Muscle of back (tissue), 11 donors: ENCODE measurements around the gene PPP1R12B. TPM values are rescaled to one million over a fixed set of nuclear protein-coding genes. Genes with fewer than 3 reads are reported as not detected.
"Not testable (repeated sequence)": the region's sequence is repeated elsewhere in the genome, so short reads cannot be mapped to it uniquely, and the experiment has no call there.

Source experiments
- DNase-seq, 3 donors: peaks; one replicate each; pipeline versions ENCODE4 v3.0.0 to v3.0.0-alpha.2; 2013
- polyA plus RNA-seq, 10 donors: library from polyadenylated mRNA; unstranded; fragments of 120-200 nt; gene quantifications; one replicate each; pipeline ENCODE4 v1.2.1, GENCODE V29; 2013; ENCODE audit not compliant: insufficient read length in 10 of 10

PPP1R12B gene
- polyA plus RNA-seq, 10 donors, result 50.0 to 108 (median 81.2) TPM

DNA sequence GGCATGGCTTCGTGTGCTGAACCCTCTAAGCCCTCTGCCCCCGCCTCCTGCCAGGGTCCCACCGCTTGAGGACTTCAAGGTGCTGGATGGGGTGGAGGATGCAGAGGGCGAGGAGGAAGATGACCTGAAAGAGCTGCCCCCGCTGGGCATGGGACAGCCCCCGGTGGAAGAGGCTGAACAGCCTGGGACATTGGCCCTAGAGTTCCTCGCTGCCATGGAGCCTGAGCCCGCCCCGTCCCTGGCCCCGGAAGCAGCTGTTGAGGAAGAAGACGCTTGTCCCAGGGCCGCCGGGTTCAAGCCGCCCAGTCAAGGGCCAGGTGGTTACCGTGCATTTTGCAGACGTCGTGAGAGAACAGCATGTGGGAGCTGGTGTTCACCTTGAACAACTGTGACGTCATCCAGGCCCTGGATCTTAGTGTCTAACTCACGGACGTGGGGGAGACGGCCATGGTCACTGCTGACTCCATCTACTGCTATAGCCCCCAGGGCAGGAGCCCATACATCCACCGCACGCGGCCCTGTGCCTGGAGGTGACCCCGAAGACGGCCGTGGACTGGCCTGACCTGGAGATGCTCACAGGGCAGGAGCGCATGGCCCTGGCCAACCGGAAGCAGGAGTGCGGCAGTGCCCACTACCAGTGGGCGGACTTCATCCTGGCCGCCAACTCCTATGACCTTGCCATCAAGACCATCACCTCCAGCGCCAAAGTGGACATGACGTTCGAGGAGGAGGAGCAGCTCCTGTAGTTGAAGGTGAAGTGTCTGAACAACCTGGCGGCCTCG lies 90.1 kb downstream of the PPP1R12B start:
- DNase-seq, result no peak

GRCh38 chr1:202439308-202439707 lies 90.8 kb downstream of the PPP1R12B start:
- no peak for DNase-seq

DNA sequence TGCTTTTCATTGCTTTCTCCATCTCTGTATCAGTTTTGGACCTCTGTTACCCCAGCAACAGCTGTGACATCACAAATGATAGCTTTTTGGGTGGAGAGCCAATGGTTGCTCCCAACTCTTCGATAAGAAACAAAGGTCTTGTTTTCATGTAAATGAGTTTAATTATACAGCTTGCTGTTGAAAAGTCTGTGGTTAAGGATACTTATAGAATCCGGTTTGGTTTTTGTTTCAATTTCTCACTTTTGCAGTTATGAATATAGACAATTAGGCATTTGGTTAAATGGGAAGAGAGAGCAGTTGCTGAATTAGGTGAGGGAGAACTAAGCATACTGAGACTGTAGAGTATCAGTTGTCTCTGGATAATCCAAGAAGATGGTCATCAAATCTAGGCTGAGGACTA lies 99.6 kb downstream of the PPP1R12B start:
- not testable (repeated sequence) for DNase-seq

- DNase-seq, result not testable (repeated sequence)
Measured at GRCh38 chr1:202451641-202452040, 103.1 kb downstream of the PPP1R12B start.

DNA sequence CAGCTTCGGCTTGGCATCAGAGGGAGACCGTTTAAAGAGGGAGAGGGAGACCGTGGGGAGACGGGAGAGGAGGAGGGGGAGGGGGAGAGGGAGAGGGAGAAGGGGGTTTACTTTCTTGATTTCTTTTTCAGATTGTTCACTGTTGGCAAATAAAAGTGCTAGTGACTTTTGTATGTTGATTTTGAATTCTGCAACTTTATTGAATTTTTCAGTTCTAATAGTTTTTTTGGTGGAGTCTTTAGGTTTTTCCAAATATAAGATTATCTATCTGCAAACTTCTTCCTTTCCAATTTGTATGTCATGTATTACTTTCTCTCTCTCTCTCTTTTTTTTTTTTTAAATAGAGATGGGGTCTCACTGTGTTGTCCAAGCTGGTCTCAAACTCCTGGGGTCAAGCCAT lies 104.0 kb downstream of the PPP1R12B start:
- DNase-seq, result no peak

- DNase-seq, result peak in 1 of 3 donors; percentile 14
Measured at GRCh38 chr1:202456372-202457169, 108.1 kb downstream of the PPP1R12B start.

DNA sequence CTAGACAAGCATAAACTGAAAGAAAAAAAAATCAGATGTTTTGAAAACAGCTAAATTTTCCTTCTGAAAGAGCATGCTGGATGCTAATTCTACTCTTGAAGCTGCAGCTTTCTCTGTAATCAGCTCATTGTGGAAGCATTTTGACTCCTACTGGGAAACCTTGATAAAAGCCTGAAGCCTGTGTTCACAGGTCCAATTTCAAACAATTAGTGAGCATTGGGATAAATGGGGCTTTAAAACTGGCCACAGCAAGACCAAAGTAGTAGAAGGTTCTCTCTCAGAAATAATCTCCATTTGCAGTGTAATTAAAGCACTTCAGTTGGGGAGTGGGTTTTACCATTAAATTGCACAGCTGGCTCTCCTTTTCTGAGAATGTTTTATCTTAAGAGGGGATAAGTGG lies 110.2 kb downstream of the PPP1R12B start:
- not testable (repeated sequence) for DNase-seq

DNA sequence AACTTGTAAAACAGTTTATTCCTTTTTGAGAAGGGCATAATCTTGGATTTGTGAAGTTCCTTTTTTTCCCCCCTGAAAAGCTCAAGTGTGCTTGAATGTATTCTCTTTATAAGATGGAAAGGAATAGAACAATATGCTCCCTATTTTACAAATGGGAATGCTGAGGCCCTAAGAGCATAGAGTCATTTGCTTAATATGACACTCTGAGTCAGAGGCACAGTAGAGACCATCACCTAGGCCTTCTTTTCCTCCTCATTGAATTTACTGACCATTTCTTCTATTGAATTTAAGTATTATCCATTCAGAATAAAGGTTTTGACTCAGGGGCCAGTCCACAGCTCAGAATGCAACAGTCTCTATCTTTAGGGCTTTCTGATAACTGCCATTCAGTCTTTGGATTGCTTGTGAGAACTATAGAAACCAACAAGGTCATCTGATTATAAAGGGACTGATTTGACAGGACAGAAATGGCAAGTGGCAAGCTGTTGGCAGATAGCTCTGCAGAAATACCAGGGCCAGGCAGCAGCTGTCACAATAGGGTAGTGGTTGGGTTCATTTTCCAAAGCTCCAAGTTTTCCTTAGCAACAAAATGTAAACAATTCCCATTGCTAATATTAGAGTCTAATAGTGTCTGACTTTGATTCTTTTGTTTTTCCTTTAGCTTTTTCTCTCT lies 111.1 kb downstream of the PPP1R12B start:
- peak; percentile 30 to 49 (median 43) for DNase-seq

GRCh38 chr1:202460143-202460495 lies 111.6 kb downstream of the PPP1R12B start:
- DNase-seq, result peak; percentile 5 to 53 (median 22)

DNA sequence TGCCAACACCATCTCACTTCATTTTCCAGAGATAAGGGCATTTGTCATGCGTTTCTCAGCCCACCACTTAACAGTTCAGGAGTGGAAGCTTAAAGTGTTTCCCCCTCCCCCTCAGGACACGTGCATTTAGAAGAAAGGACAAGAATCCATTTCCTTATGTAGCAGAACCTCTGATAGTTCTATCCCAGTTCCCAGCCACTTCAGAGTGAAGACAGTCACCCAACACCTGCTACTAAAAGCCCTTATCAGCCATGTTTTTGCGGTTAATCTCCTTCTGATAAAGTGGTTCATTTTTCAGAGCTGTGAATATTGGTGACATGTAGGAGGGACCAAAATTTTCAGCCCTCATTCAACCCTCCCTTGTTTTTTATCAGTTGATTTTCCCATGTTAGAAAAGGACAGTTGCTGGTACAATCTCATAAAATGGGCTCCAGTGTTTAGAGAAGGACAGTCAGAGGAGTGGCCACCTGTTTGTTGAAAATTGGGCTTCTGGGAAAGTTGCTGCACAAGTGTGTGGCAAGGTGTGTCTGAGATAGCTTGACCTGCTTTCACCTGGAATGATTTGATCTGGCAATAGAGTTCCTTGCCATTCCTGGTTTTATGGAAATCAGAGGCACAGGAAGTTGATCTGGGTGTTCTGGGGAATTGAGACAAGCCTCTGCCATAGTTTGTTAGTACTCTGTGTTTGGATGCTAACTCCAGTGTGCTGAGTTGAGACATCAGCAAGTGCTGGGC lies 114.0 kb downstream of the PPP1R12B start:
- no peak for DNase-seq

DNA sequence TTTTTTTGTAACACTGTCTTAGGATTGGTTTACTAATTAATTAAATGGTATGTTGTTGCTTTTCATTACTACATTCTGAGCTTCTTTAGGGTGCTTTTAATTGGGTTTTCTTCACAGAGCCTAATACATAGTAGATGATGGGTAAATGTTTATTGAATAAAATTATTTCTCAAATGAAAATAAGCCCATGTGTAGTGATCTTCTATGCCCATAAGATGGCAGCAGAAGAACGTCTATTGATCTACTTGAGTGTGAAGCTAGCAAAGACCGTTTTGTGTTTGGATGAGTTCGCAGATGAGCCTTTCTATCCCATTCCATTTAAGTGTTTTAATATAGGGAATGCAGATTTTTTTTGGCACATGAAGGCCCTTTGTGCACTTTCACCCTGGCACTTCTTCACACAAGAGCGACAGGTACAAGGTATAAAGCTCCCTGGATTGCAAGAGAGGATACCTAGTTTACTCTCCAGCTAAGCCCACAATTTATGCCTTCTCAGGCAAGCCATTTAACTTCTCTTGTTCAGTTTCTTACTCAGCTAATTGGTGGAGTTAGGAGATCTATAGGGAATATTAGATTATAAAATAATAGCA lies 115.7 kb downstream of the PPP1R12B start:
- peak; percentile 12 to 45 (median 24) for DNase-seq

GRCh38 chr1:202465644-202466270 lies 117.3 kb downstream of the PPP1R12B start:
- DNase-seq, result not testable (repeated sequence)

DNA sequence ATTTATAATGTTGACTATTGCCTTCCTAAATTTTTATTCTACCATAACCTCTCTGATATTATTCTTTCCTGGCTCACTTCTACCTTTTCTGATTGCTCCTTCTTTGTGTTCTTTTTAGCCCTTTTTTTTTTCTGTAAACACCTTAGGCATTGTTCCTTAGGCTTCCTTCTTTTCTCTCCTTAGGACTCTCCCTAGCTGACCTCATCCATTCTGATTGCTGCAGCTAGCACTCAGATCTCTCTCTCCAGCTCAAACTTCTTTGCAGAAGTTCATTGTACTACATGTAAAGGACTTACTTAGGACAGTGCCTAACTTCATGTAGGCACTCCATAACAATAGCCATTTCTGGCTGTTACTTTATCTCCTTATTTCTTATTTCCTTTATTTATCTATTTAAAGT lies 117.8 kb downstream of the PPP1R12B start:
- DNase-seq, result not testable (repeated sequence)

- DNase-seq, result not testable (repeated sequence)
Measured at GRCh38 chr1:202467381-202467780, 118.9 kb downstream of the PPP1R12B start.

GRCh38 chr1:202468695-202469094 lies 120.2 kb downstream of the PPP1R12B start:
- DNase-seq, result not testable (repeated sequence)

DNA sequence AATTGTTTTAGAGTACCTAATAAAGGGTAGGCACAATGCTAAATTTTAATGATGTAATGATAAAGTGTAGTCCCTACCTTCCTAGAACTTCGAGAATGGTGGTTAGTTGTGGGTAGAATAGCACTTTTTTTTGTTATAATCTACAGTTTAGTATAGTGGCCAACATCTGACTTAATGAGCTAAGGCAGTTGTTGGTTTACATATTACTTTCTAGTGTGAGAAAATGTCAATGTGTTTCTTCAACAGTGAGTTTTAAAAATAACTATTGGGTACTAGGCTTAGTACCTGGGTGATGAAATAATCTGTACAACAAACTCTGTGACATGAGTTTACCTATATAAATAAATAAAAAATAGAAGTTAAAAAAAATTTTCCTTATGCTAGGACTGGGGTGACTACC lies 120.6 kb downstream of the PPP1R12B start:
- not testable (repeated sequence) for DNase-seq

GRCh38 chr1:202471246-202471645 lies 122.7 kb downstream of the PPP1R12B start:
- no peak for DNase-seq

GRCh38 chr1:202472347-202473124 lies 124.0 kb downstream of the PPP1R12B start:
- not testable (repeated sequence) for DNase-seq

GRCh38 chr1:202473266-202474045 lies 125.0 kb downstream of the PPP1R12B start:
- DNase-seq, result not testable (repeated sequence)
